Stimulated activated CD4-positive, alpha-beta T cell treated with anti-CD3 and anti-CD28 coated beads, Interleukin-2, amount 100 ng/mL, for 48 hours (primary cell): Measurements from ENCODE around the gene RSAD1.

Experiments used
- DNase-seq, 2 donors: peaks; one replicate each; pipeline ENCODE4 v3.0.0-alpha.2; 2020

The RSAD1 gene

GRCh38 chr17:50498021-50498874, 19.6 kb downstream of the RSAD1 start:
- no peak for DNase-seq

GRCh38 chr17:50499270-50499669, 20.6 kb downstream of the RSAD1 start:
- no peak for DNase-seq

DNA sequence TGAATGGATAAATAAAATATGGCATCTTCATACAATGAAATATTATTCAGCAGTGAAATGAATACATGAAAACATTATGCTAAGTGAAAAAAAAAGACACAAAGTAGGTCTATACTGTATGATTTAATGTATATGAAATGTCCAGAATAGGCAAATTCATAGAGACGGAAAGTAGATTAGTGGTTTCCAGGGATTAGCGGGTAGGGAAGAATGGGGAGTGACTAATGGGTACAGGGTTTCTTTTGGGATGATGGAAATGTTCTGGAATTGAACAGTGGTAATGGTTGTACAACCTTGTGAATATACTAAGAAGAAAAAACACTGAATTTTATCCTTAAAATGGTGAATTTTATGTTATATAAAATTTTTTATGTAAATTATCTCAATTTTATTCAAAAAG, 21.1 kb downstream of the RSAD1 start:
- DNase-seq, result no peak

DNA sequence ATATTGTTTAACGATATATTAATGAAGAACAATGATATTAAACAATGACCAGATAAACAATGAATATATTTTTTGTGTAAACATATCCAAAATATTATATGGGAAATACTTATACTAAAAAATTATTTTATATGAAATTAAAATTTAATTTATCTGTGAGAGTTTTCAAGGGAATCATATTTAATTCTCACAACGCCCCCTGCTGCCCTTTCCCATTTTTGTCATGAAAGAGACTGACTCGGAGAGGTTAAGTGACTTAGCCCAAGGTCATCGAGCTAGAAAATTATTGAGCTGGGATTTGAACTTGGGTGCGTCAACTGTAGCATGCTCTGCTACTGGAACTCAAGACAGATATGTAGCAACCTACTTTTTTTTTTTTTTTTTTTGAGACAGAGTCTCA, 22.4 kb downstream of the RSAD1 start:
- DNase-seq, result peak in 1 of 2 donors; percentile 34

DNA sequence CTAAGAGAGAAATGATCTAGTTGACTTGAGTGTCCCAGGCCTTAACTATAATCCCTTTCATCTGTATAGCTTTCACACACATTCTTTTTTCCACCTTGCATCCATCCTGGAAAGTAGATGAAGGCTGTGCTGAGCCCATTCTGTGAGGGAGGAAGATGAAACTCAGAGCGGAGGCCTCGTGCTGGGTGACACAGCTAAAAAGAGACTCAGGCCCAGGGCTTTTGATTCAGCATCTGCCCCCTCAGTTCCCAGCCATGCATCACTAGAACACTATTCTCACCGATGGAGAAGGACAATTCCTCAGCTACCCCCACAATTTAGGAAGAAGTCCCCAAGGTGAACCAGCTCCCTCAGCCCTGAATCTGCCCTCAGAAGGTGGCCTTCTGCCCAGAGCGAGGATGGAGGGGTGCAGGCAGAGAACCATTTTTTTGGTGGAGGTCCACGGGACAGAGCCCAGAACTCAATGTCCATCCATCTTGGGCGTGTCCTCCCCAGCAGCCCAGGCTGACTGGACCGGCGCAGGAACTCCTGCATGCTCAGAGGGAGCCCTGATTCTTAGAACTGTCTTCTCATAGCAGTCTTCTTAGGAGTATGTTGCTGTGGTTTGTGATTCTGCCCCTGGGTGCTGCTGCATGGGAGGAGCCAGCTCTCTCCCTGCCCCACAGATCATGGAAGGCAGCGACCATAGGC, 23.8 kb downstream of the RSAD1 start:
- no peak for DNase-seq

- no peak for DNase-seq
These were observed 27.0 kb downstream of the RSAD1 start for GRCh38 chr17:50505591-50506130.

DNA sequence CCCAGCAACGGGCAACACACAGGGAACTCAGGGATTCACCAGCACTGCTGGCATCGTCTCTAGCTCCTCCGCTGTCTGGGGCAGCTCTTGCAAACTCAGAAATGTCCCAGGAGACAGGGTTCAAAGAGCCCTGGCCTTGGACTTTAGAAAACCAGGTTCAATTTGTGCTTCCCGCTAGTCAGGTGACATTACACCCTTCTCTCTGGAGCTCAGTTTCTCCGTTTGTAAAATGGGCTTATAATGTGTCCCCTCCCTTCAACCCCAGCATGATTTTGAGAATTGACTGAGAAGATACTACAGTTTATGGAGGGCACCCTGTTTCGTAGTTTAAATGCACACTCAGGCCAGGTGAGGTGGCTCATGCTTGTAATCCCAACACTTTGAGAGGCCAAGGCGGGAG, 27.6 kb downstream of the RSAD1 start:
- DNase-seq, result no peak

GRCh38 chr17:50507871-50508572, 29.4 kb downstream of the RSAD1 start, which contains the start of gene MYCBPAP:
Gene MYCBPAP (plus strand): TSS chr17:50508439. CDS start chr17:50508675, 236 bp downstream.
- DNase-seq, result peak; percentile 57 to 73

GRCh38 chr17:50508573-50509460, 30.2 kb downstream of the RSAD1 start:
- no peak for DNase-seq

- DNase-seq, result peak in 1 of 2 donors; percentile 33
These were observed 32.4 kb downstream of the RSAD1 start for GRCh38 chr17:50511058-50511457.

DNA sequence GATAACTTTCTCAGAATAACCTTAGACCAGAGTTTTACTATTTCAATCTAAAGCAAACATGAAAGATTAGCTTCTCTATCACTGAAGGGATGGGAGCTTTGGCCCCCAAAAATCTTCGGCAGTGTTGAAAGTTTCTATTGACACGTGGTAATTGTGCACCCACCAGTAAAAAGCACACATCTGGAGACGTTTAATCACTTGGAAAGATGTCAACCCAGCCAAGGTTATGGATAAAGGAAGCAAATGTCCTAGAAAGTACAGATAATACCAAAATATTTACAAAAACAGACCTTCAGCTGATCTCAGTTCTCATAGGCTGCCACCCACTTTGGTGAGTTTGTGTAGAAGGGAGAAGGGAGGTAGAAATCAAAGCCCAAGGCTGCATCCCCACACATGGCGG, 34.8 kb downstream of the RSAD1 start:
- DNase-seq, result no peak

DNA sequence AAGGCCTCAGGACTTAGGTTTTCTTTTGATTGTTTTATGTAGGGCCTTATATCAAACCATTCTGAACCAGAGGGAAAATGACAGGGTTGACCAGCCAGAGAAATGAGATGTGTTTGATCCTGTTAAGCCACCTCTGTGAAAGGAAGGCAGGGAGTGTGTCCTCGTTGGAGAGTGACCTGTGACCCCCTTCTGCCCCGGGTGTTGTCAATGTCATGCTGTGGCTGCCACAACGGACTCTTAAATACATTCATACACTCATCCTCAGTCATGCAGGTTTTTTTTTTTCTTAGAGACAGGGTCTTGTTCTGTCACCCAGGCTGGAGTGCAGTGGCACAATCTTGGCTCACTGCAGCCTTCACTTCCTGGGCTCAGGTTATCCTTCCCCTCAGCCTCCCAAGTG, 35.7 kb downstream of the RSAD1 start:
- no peak for DNase-seq

- no peak for DNase-seq
These were observed 36.5 kb downstream of the RSAD1 start for GRCh38 chr17:50514936-50515702.

DNA sequence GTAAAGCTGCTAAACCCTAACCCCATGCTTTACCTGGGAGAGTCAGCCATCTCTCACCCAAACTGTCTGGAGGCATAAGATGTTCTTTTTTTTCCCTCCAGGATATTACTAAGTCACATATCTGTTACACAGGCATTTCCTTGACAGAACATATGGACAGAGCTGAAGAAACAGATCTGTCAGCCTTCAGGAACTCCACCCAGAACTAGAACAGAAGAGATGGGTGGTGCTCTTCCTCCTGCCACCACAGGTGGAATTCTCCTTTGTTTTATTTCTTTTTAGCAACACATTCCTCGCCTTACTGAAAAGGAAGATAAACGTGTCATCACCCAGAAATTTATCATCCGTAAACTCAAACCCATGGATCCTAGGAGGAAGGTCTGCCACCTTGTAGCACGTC, 38.4 kb downstream of the RSAD1 start:
- no peak for DNase-seq

GRCh38 chr17:50517504-50518383, 39.1 kb downstream of the RSAD1 start:
- DNase-seq, result no peak

DNA sequence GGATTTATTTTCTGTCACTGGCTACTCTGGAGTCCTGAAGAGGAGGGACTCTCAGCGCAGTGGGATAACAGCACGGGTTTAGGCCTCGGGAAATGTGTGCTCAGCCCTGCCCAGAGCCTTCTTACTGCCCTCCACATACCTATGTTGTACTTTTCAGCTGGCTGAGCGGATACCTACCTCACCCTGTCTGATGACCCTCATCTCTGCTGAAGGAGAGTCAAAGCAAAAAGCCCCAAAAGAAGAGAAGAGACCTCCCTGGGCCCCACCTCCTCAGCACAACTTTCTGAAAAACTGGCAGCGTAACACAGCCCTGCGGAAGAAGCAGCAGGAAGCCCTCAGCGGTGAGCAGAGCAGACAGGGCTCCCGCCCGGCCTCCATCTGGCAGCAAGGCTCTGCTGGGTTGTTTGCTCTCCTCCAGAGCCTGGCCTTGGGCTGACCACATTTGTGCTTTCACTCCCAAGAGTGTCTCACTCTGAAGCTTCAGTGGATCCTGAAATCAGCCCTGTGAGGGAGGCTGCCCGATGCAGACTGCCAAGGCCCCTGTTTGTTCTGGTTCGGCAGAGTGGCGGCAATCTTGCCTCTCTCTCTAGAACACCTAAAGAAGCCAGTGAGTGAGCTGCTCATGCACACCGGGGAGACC, 39.8 kb downstream of the RSAD1 start:
- DNase-seq, result no peak

- no peak for DNase-seq
These were observed 40.6 kb downstream of the RSAD1 start for GRCh38 chr17:50519141-50519834.

- DNase-seq, result no peak
These were observed 41.8 kb downstream of the RSAD1 start for GRCh38 chr17:50520483-50520882.

DNA sequence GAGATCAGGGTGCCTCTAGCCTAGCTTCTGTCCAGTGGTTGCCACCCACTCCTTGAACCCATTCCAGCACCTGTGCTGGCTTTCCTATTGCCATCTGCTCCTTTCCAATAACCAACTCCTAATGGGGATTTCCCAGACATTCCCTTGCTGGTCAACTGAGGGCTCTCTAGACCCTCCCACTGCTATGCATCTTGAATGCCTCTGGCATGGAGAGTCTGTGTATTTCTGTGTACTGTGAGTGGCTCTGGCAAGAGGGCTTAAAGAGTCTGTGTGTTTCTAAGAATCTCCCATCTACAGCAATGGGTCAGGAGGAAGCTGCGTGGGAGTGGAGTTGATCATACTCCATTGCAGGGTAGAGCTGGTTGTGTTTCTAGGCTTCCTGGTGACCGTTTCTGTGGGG, 42.9 kb downstream of the RSAD1 start:
- no peak for DNase-seq
